Choroid plexus epithelial cell (primary cell): ENCODE measurements around the gene AGTPBP1.
A peak's percentile ranks its signal among the peaks of the same experiment; 100 is the strongest.

Experiments used
- DNase-seq: peaks from one replicate; pipeline ENCODE4 v3.0.0-alpha.2; 2010; ENCODE audit warnings: low read depth
- H3K4me3 ChIP-seq: 2 replicates; pipeline ENCODE4 v1.5.1; 2011; ENCODE audit warnings: low read depth, mild to moderate bottlenecking, control low read depth, low read length, moderate library complexity
- TF ChIP-seq, protein P1 (sequence below): conservative IDR thresholded peaks from 2 replicates; pipeline ENCODE4 v1.5.1; 2011; ENCODE audit warnings: low read depth, mild to moderate bottlenecking, control low read depth, inconsistent platforms, low read length, moderate library complexity

AGTPBP1 gene

DNA sequence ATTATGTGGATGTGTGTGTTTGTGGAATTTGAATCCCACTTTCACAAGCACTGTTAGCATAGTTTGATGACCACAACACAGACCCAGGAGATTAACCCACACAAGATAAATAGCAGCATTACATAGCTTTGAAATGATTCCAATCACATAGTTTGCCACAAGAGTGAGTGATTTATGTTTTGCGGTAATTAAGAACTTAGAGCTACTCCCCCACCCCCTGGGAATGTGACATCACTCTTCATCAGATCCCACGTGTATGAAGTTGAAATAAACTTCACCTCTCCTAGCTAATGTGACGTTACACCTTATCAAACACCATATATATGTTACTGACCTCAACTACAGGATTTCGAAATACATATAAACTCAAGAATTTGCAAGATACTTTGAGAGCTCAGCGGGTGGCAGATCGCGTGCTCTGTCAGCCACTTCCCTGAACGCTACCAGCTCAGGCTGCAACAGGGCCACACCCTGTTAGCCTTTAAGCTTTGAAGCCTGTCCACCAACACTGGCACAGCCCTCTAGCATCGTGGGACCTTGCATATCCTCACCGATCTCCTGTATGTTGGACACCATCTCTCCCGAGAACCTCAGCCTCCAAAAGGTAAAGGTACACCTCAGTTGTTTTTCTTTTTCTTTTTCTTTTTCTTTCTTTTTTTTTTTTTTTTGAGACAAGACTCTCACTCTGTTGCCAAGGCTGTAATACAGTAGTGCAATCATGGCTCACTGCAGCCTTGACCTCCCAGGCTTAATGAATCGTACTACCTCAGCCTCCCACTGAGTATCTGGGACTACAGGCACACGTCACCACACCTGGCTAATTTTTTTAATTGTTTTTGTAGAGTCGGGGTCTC is 1.7 kb upstream of the AGTPBP1 start:
- TF ChIP-seq, protein P1, sequence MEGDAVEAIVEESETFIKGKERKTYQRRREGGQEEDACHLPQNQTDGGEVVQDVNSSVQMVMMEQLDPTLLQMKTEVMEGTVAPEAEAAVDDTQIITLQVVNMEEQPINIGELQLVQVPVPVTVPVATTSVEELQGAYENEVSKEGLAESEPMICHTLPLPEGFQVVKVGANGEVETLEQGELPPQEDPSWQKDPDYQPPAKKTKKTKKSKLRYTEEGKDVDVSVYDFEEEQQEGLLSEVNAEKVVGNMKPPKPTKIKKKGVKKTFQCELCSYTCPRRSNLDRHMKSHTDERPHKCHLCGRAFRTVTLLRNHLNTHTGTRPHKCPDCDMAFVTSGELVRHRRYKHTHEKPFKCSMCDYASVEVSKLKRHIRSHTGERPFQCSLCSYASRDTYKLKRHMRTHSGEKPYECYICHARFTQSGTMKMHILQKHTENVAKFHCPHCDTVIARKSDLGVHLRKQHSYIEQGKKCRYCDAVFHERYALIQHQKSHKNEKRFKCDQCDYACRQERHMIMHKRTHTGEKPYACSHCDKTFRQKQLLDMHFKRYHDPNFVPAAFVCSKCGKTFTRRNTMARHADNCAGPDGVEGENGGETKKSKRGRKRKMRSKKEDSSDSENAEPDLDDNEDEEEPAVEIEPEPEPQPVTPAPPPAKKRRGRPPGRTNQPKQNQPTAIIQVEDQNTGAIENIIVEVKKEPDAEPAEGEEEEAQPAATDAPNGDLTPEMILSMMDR = no peak
- peak overlapping the region; percentile 34 for H3K4me3 ChIP-seq
- DNase-seq = peak; percentile 96

DNA sequence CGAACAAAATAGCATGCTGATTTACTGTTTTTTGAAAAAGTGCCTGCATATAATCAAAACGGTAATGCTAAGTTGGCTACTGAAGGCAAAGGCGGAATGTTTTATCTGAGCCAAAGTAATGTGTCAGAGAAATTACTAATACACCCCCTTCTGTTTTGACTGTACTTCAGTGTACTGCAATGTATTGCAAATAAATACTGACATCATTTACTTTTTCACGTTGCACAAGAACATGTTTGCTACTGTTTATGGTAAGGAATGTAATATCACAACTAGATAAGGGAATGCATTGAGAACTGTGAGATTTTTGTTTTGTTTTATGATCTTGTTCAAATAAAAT is 813 bp upstream of the AGTPBP1 start:
- H3K4me3 ChIP-seq = peak overlapping the region; percentile 63
- TF ChIP-seq, protein P1 = no peak
- peak; percentile 88 for DNase-seq

DNA sequence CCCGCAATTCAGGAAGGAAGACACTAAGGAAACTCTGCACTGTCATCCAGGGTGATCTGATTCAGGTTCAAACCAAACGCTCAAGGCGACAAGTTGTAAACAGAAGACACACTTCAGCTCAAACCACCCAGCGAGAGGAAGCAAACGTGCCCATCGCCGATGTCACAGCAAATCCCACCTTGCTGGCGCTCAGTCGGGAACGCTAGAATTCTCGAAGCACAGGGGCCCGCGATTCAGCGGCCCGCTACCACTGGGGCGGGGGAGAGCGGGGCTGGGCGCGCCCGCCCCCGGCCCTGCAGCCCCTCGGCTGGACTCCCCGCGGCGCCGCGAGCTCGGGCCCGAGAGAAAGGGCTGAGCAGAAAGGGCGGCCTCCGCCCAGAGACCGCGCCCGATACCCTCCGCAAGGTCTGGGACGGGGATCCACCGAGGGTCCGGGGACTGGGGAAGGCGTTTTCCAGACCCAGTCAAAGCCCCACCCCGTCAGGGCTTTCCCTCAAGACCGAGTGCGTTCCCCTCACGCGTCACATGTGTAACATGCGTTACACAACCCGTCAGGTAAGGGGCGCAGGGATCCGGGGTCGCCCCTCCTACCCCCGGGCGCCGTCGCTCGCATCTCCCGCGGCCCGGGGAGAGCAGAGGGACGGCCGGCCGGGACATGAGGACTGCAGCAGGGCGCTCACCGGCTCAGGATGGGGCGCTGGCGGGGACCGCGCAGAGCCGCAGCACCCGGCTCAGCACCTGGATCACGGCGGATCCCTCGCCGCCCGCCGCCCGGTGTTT is 469 bp downstream of the AGTPBP1 start:
- DNase-seq = peak; percentile 31
- H3K4me3 ChIP-seq = peak overlapping the region; percentile 90
- TF ChIP-seq, protein P1 = no peak

DNA sequence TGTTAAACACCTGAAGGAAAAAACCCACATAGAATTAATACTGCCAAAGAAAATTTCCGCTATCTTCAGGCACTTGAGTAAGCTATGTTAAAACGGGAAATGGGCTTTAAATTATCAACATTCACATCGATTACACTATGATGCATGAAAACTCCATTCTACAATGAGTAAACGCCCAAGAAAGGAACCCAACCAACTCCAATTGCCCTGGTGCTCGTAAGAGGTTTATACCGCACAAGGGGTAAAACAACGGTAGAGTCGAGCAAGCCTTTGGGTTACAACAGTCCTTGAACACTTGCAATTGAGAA is 1.0 kb downstream of the AGTPBP1 start:
- DNase-seq = peak; percentile 45
- H3K4me3 ChIP-seq = peak overlapping the region; percentile 90
- TF ChIP-seq, protein P1 = no peak

DNA sequence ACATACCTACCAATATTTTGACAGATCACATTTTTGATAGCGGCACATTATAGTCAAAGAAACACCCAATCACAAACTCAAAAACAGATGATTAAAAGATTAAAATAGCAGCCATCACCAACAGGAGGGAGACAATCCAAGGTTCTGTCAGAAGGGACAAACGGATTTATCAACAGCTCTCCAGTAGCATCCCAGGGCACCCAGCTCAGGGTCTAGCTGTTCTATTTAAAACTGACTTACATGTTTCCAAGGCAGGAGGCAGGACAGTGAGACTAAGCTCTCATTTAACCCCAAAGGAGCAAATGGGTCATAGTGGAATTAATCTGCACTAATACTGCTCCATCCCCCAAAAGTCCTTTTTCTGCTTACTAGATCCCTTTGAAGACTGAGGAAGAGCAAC is 3.2 kb downstream of the AGTPBP1 start:
- TF ChIP-seq, protein P1 = no peak
- DNase-seq = no peak
- H3K4me3 ChIP-seq = no peak overlapping the region

DNA sequence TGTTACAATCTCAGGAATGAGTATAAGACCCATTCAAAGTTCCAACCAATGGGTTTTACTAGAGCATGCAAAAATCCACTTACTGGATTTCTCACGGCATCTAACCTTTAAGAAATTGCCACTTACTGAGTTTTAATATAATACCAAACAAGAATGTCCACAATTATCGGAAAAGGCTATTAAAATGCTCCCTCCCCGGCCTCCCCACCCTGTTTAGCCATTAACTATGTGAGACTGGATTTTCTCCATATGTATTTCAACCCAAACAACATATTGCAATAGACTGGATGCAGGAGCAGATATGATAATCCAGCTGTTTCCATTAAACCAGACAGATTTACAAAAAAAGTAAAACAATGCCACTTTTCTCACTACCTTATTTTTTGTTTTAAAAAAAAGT is 4.1 kb downstream of the AGTPBP1 start:
- TF ChIP-seq, protein P1 = no peak
- DNase-seq = no peak
- no peak overlapping the region for H3K4me3 ChIP-seq
